ENCODE data around the gene MUC21.

The MUC21 gene

GRCh38 chr6:30983439-30983838 lies at the start of gene MUC21:
Gene MUC21, plus strand, starts transcription at chr6:30983718. Its CDS starts 241 bp downstream, at chr6:30983959.
- Histone ChIP-seq H3K27ac (no peak within 1 kb of the TSS), H3K4me3 (no peak within 1 kb of the TSS)

DNA sequence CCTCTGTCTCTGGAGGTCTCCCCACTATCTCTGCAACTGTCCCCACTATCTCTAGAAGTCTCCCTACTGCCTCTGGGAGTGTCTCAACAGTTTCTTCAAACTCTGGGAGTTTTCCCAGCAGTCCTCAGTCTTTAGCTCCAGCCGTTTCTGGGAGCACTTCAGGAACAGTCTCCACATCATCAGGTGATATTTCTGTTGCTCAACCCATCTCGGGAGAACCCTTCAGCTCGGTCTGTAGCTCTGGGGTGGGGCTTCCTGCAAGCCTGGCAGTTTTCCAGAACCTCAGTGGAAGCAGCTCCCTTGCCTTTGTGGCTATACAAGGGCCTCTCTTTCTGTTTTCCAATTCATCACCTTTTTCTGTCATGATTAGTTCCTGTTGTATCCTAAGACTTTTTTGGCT lies 48.5 kb upstream of the MUC21 start:
- no peak overlapping the region for H3K4me3 ChIP-seq

GRCh38 chr6:30937265-30937664 lies 46.3 kb upstream of the MUC21 start:
- no peak overlapping the region for H3K4me3 ChIP-seq
- no peak overlapping the region for H3K27ac ChIP-seq

More for the DNA sequence above, 48.5 kb upstream of the MUC21 start:
- H3K27ac ChIP-seq: no peak overlapping the region

GRCh38 chr6:30938730-30939129 lies 44.8 kb upstream of the MUC21 start:
- Histone ChIP-seq H3K27ac (no peak overlapping the region), H3K4me3 (no peak overlapping the region)

DNA sequence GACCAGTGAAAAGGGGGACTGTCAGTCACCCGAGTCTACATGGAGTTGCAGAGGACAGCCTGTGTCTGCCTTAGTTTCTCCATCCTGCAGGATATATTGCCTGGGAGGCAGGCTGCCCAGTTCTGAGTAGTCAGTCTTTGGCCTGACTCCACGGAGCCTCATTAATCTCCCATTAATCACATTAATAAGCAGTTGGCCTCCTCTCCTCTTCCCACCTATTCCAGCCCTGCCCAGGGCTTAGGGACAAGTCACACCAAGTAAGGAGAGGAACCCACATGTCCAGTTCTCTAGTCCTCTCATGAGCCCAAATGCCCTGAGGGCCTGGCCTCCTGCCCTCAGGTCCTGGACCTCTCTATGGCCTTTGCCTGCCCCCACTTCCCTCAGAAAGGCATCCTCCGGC lies 44.0 kb upstream of the MUC21 start:
- H3K27ac ChIP-seq: no peak overlapping the region
- no peak overlapping the region for H3K4me3 ChIP-seq

DNA sequence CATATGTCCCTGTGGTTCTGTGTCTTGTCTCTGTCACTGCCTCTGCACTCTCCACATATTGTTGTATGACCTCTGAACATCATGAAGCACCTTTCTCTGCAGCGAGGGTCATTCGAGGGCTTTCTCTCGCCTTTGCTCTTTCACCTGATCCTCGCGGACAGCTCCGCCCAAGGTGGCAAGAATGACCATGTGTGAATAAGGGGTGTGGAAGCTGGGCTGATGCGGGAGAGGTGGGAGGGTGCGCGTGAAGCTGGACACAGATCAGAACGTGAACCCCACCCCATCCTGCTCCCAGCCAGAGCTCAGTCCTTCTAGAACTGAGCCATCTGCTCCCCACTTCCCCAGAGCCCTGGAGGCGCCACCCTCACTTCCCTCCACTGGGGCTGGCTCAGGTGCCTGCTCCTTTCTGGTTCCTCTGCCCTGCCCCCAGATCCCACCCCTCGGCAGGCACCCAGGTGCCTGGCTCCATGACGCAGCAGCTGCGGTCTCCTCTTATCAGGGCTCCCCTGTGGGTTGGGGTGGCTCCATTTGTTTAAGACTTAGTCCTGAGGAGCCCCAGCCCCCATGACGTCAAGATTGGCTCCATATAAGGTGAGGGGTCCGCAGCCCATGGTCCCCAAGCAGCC lies 43.0 kb upstream of the MUC21 start, which contains the start of gene MUCL3:
TSS of gene MUCL3 (plus strand) at position 613 of the 626 bp plus-strand sequence. CDS start 27 bp downstream, outside the sequence.
- Histone ChIP-seq H3K27ac (no peak within 1 kb of the TSS), H3K4me3 (no peak within 1 kb of the TSS)

DNA sequence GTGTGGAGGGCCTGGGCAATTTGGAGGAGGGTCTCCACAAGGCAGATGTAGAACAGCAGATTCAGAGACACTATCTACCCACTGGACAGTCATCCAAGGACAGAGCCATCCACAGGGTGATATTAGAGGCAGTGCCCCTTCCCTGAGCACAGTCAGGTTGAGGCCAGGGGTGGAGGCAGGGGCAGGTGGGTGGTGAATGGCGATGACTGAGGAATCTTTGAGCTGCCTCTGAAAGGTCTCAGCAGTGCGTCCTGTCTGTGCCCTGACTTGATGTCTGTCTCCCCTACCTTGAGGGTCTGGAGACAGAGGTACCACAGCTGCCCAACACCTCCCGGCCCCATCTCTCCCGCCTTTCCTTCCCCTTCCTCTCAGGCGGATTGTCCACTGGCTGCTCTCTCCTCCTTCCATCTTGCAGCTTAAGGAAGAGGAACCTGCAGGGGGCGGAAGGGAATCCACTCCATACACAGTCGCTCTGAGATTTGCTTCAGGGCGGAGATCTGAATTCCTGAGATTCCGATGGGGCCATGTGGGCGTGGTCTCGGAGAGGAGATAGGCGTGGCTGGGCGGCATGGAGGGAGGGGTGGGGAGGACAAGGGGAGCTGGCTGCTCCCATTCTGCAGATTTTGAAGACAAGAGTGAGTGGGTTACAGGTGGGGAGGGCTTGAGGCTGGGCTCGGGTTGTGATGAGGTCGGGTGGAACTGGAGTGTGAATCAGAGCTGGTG lies 41.0 kb upstream of the MUC21 start:
- H3K27ac ChIP-seq: no peak overlapping the region

GRCh38 chr6:30944051-30944450 lies 39.5 kb upstream of the MUC21 start:
- H3K4me3 ChIP-seq: no peak overlapping the region
- no peak overlapping the region for H3K27ac ChIP-seq

More for the DNA sequence above, 41.0 kb upstream of the MUC21 start:
- no peak overlapping the region for H3K4me3 ChIP-seq

DNA sequence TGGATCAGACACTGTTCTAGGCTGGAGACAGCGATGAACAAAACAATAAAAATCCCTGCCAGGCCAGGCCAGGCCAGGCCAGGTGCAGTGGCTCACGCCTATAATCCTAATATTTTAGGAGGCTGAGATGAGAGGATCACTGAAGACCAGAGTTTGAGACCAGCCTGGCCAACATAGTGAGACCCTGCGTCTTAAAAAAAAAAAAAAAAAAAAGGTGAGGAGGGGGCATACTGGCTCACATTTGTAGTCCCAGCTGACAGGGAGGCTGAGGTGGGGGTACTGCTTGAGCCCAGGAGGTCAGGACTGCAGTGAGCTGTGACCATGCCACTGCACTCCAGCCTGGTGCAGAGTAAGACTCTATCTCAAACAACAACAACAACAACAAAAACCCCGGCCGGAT lies 38.2 kb upstream of the MUC21 start:
- no peak overlapping the region for H3K27ac ChIP-seq

GRCh38 chr6:30947231-30947630 lies 36.3 kb upstream of the MUC21 start:
- Histone ChIP-seq H3K4me3 (no peak overlapping the region), H3K27ac (no peak overlapping the region)

More for the DNA sequence above, 38.2 kb upstream of the MUC21 start:
- no peak overlapping the region for H3K4me3 ChIP-seq

DNA sequence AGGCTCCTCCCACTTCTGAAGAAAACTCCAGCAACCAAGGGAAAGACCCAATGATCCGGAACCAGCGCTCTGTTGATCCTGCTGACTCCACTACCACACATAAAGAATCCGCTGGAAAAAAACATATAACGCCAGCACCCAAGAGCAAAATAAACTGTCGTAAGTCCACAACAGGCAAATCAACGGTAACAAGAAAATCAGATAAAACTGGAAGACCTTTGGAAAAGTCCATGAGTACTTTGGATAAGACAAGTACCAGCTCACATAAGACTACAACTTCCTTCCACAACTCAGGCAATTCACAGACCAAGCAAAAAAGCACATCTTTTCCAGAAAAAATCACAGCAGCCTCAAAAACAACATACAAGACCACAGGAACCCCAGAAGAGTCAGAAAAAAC lies 34.7 kb upstream of the MUC21 start:
- Histone ChIP-seq H3K27ac (no peak overlapping the region), H3K4me3 (no peak overlapping the region)

- H3K4me3 ChIP-seq: no peak overlapping the region
- no peak overlapping the region for H3K27ac ChIP-seq
Measured at GRCh38 chr6:30951907-30952469, 31.5 kb upstream of the MUC21 start.

- Histone ChIP-seq H3K27ac (peak overlapping the region in 11 of 21 experiments; percentile 2 to 78 (median 61)), H3K4me3 (peak overlapping the region in 6 of 7 experiments; percentile 28 to 48 (median 39))
Measured at GRCh38 chr6:30954631-30955366, 28.7 kb upstream of the MUC21 start.

GRCh38 chr6:30955367-30956042 lies 28.0 kb upstream of the MUC21 start:
- H3K27ac ChIP-seq: peak overlapping the region in 20 of 21 experiments; percentile 2 to 78 (median 35)
- peak overlapping the region; percentile 28 to 48 (median 38) for H3K4me3 ChIP-seq

- Histone ChIP-seq H3K4me3 (no peak overlapping the region), H3K27ac (no peak overlapping the region)
Measured at GRCh38 chr6:30957716-30958115, 25.8 kb upstream of the MUC21 start.

DNA sequence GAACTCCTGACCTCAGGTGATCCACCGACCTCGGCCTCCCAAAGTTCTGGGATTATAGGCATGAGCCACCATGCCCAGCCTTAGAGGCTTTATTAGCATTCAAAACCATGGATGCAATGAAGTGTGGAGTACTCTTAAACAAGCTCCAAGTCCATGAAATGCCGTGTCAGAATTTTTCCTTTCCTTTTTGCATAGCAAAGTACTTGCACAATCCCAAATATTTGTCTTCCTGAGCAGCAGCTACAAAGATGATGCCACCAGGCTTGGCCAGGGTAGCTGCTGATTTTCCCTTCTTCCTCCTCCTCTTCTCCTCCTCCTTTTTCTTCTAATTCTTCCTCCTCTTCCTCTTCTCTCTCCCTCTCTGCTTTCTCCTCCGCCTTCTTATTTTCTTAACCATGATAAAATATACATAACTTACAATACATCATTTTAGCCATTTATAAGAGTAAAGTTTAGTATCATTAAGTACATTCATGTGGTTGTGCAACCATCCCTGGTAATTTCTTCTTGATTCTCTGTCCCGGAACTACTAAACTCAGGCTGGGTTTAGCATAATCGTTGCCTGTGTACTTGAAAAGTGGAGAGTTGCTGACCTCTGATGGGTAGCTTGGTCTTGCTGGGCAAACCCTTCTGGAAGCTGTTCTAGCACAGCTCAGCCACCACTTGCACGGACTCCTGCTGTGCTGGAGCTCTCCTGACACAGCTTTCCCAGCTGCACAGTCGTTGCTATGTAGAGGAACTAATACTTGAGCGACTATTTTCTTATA lies 22.4 kb upstream of the MUC21 start:
- Histone ChIP-seq H3K27ac (no peak overlapping the region), H3K4me3 (no peak overlapping the region)

GRCh38 chr6:30962716-30963115 lies 20.8 kb upstream of the MUC21 start:
- Histone ChIP-seq H3K27ac (no peak overlapping the region), H3K4me3 (no peak overlapping the region)

DNA sequence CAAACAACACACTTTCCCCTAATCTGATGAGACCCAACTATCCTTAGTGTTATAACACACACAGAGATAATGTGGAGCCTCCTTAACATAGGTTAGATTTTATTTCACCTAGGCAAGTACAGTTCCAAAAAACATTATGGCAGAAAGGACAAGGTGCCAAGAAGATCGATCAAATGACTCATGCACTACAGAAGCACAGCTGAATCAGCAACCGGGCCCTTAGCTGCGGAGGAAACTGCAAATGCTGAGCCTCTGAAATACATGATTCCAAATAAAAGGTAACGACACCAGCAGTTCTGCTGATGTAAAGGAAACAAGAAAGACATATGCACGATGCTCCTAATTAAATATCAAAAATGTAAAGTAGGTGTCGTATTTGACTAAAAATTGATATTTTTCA lies 19.9 kb upstream of the MUC21 start:
- H3K27ac ChIP-seq: no peak overlapping the region
- H3K4me3 ChIP-seq: no peak overlapping the region

DNA sequence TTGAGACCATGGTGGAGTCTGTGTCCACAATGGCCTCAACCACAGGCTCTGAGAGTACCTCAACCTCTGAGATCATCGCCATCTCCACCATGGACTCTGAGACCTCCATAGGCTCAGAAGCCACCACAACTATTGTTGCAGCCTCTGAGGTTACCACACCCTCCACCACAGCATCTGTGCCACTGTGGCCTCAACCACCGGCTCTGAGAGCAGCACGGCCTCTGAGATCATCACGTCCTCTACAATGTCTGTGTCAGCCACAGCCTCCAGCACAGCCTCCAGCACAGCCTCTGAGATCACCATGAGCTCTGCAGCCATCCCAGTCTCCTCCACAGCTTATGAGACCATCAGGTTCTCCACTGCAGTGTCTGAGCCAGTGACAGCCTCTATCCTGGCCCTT lies 19.4 kb upstream of the MUC21 start:
- no peak overlapping the region for H3K4me3 ChIP-seq
- H3K27ac ChIP-seq: no peak overlapping the region

Measured in skin epidermis (tissue), 12 donors.